Measurements from ENCODE around the gene HUNK. TPM values are rescaled to one million over a fixed set of nuclear protein-coding genes. Genes with fewer than 3 reads are reported as not detected.

HUNK gene
- total RNA-seq, 2 experiments from 2014 or later: not detected

- Histone ChIP-seq H3K4me3 (ENCODE audit: low read length) (no peak overlapping the region), H3K36me3 (ENCODE audit: insufficient read depth, low read length) (no peaks in the 10 kb centered on the region), H3K27me3 (ENCODE audit: control insufficient read depth in 1 of 2, insufficient read depth in 2 of 2, low read length in 2 of 2) (no peaks in the 10 kb centered on the region), H3K27ac (ENCODE audit: low read depth in 1 of 2, low read length in 2 of 2) (no peak overlapping the region), H3K9me3 (ENCODE audit: control insufficient read depth in 1 of 2, insufficient read depth in 1 of 2, low read length in 2 of 2) (no peaks in the 10 kb centered on the region), H3K4me1 (ENCODE audit: insufficient read depth, low read length) (peaks cover 14% of the 10 kb centered on the region)
- intact Hi-C loops (cut with DNase I, micrococcal nuclease): no loop called here
- ChIA-PET CTCF (no interaction called here), POLR2A (no interaction called here)
- Mint-ChIP-seq H3K4me3 (no peak overlapping the region), H3K27ac (no peak overlapping the region), H3K27me3 (peaks cover 30% of the 10 kb centered on the region), H3K9me3 (no peaks in the 10 kb centered on the region), H3K36me3 (ENCODE audit: low read depth) (no peaks in the 10 kb centered on the region), H3K4me1 (ENCODE audit: low read depth) (peaks cover 16% of the 10 kb centered on the region)
- ATAC-seq (ENCODE audit: poor library complexity): no peak
- TF ChIP-seq, protein P1, sequence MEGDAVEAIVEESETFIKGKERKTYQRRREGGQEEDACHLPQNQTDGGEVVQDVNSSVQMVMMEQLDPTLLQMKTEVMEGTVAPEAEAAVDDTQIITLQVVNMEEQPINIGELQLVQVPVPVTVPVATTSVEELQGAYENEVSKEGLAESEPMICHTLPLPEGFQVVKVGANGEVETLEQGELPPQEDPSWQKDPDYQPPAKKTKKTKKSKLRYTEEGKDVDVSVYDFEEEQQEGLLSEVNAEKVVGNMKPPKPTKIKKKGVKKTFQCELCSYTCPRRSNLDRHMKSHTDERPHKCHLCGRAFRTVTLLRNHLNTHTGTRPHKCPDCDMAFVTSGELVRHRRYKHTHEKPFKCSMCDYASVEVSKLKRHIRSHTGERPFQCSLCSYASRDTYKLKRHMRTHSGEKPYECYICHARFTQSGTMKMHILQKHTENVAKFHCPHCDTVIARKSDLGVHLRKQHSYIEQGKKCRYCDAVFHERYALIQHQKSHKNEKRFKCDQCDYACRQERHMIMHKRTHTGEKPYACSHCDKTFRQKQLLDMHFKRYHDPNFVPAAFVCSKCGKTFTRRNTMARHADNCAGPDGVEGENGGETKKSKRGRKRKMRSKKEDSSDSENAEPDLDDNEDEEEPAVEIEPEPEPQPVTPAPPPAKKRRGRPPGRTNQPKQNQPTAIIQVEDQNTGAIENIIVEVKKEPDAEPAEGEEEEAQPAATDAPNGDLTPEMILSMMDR (IDR thresholded peaks at IDR 0.05): no peak
- no peak for DNase-seq
Observed at GRCh38 chr21:31961027-31961426, 88.2 kb downstream of the HUNK start.

DNA sequence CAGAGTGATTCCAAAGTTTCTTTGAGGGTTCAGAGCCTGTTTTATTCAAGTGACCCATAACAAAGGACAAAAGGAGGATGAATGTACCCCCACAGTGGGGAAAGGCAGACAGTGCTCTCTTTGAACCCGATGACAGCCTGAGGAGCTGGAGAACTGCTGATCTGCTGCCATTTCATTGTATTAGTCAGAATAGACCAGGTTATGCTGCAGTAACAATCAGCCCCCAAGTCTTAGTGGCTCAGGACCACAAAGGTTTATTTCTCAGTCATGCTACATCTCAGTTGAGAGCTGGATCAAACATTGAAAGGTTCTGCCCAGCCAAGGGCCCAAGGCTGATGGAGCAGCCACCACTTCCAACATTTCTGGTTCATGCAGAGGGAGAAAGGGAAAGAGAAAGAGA lies 88.9 kb downstream of the HUNK start:
- Histone ChIP-seq H3K4me3 (ENCODE audit: low read length) (no peak overlapping the region), H3K27ac (ENCODE audit: low read depth in 1 of 2, low read length in 2 of 2) (no peak overlapping the region), H3K4me1 (ENCODE audit: insufficient read depth, low read length) (peaks cover 10% of the 10 kb centered on the region), H3K9me3 (ENCODE audit: control insufficient read depth in 1 of 2, insufficient read depth in 1 of 2, low read length in 2 of 2) (no peaks in the 10 kb centered on the region), H3K36me3 (ENCODE audit: insufficient read depth, low read length) (no peaks in the 10 kb centered on the region), H3K27me3 (ENCODE audit: control insufficient read depth in 1 of 2, insufficient read depth in 2 of 2, low read length in 2 of 2) (no peaks in the 10 kb centered on the region)
- no peak overlapping the region for H3K4me3 Mint-ChIP-seq
- CTCF ChIA-PET: no interaction called here
- H3K27me3 Mint-ChIP-seq: peaks cover 25% of the 10 kb centered on the region
- no peak overlapping the region for H3K27ac Mint-ChIP-seq
- TF ChIP-seq, protein P1 (IDR thresholded peaks at IDR 0.05): no peak
- POLR2A ChIA-PET: no interaction called here
- H3K36me3 Mint-ChIP-seq (ENCODE audit: low read depth): no peaks in the 10 kb centered on the region
- H3K4me1 Mint-ChIP-seq (ENCODE audit: low read depth): peaks cover 12% of the 10 kb centered on the region
- H3K9me3 Mint-ChIP-seq: no peaks in the 10 kb centered on the region
- intact Hi-C loops (cut with DNase I, micrococcal nuclease): no loop called here
- no peak for DNase-seq
- ATAC-seq (ENCODE audit: poor library complexity): no peak

GRCh38 chr21:31964692-31965091 lies 91.9 kb downstream of the HUNK start:
- ChIA-PET POLR2A (no interaction called here), CTCF (no interaction called here)
- Mint-ChIP-seq H3K36me3 (ENCODE audit: low read depth) (no peaks in the 10 kb centered on the region), H3K27me3 (peaks cover 19% of the 10 kb centered on the region), H3K4me1 (ENCODE audit: low read depth) (no peaks in the 10 kb centered on the region), H3K27ac (no peak overlapping the region), H3K4me3 (no peak overlapping the region), H3K9me3 (no peaks in the 10 kb centered on the region)
- H3K27me3 ChIP-seq (ENCODE audit: control insufficient read depth in 1 of 2, insufficient read depth in 2 of 2, low read length in 2 of 2): no peaks in the 10 kb centered on the region
- no peak overlapping the region for H3K4me3 ChIP-seq (ENCODE audit: low read length)
- DNase-seq: no peak
- intact Hi-C loops (cut with DNase I, micrococcal nuclease): no loop called here
- no peaks in the 10 kb centered on the region for H3K4me1 ChIP-seq (ENCODE audit: insufficient read depth, low read length)
- no peak overlapping the region for H3K27ac ChIP-seq (ENCODE audit: low read depth in 1 of 2, low read length in 2 of 2)
- no peaks in the 10 kb centered on the region for H3K36me3 ChIP-seq (ENCODE audit: insufficient read depth, low read length)
- TF ChIP-seq, protein P1 (IDR thresholded peaks at IDR 0.05): no peak
- no peak for ATAC-seq (ENCODE audit: poor library complexity)
- H3K9me3 ChIP-seq (ENCODE audit: control insufficient read depth in 1 of 2, insufficient read depth in 1 of 2, low read length in 2 of 2): no peaks in the 10 kb centered on the region

Measured in CD4-positive, alpha-beta T cell (primary cell).